ENCODE results near the gene TDP2. TPM values are rescaled to one million over a fixed set of nuclear protein-coding genes. Genes with fewer than 3 reads are reported as not detected.
"Not testable (repeated sequence)": the region's sequence is repeated elsewhere in the genome, so short reads cannot be mapped to it uniquely, and the experiment has no call there.

The TDP2 gene
- polyA plus RNA-seq, 3 donors, result 61.0 to 71.8 (median 63.6) TPM

DNA sequence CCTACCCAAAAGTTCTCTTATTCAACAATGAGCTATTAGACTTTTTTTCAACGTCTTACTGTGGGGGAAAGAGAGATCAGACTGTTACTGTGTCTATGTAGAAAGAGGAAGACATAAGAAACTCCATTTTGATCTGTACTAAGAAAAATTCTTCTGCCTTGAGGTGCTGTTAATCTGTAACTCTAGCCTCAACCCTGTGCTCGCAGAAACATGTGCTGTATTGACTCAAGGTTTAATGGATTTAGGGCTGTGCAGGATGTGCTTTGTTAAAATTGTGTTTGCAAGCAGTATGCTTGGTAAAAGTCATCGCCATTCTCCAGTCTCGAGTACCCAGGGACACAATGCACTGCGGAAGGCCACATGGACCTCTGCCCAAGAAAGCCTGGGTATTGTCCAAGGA is 4.9 kb downstream of the TDP2 start:
- not testable (repeated sequence) for DNase-seq (ENCODE audit: extremely low read depth in 1 of 11, low read depth in 9 of 11, low spot score in 4 of 11)

DNA sequence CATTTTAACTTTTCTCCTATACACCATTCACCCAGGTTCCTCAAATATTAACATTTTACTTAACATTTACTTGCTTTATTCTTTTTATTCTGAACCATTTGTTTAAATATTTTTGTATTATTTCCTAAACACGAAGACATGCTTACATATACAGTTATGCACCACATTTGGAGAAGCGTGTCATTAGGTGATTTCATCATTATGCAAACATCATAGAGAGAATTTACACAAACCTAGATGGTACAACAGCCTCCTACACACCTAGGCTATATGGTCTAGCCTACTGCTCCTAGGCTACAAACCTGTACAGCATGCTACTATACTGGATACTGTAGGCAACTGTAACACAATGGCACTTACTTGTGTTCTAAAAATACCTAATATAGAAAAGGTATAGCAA is 6.6 kb downstream of the TDP2 start:
- DNase-seq (ENCODE audit: extremely low read depth in 1 of 11, low read depth in 9 of 11, low spot score in 4 of 11), result no peak

DNA sequence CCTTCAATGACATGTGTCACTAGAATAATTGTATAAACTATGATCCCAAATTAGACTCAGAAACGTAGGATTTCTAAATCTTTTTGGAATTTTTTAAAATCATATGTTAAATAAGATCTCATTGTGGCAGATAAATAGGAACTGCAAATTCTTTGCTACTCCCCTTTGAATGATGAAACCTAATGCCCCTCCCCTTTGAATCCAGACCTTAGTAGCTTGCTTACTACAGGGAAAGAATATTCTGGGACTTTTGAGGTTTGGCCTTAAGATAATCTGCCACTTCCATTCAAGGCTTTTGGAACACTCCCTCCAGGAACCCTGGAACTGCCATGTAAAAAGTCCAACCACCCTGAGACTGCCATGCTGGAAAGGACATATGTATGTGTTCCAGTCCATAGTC is 7.1 kb downstream of the TDP2 start:
- no peak for DNase-seq (ENCODE audit: extremely low read depth in 1 of 11, low read depth in 9 of 11, low spot score in 4 of 11)

DNA sequence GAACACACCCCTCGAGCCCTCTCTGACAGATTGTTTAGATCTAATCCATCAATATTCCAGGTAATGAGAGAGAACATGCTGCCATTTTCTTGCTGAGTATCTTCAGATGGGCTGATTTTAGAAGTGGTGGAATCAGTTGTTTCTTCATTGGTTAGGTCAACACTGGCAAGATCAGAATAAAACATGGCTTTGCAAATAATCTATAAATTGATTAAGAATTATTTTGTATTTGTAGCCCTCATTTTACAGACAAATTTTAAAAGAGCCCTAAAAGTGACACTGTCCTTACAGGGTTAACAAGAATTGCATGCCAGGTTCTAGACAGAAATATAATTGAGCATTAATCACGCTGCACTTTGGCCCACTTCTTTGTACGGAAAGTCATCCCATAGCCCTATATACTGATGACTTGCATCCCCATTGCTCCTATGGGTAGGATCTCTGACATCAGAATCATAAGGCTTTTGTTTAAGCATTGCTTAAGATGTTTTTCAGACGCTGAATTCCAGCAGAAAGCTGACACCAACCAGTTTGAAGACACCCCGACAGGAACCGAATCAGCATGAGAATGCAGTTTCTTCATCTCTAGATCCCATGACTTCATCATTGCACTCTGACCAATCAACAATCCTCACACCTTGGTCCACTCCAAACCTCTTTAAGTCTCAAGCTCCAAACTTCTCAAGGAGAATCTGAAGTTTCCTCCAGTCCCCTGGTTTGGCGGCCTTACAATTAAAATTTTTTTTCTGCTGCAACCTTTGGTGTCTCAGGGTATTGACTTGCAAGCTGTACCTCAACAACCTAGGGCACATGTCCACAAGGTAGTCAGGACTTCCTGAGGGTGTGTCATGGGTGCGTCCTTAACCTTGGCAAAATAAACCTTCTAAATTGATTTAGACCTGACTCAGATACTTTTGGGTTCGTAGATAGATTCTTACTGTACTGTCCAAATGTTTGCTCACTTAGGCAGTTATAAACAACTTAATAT is 7.8 kb downstream of the TDP2 start:
- no peak for DNase-seq (ENCODE audit: extremely low read depth in 1 of 11, low read depth in 9 of 11, low spot score in 4 of 11)

DNA sequence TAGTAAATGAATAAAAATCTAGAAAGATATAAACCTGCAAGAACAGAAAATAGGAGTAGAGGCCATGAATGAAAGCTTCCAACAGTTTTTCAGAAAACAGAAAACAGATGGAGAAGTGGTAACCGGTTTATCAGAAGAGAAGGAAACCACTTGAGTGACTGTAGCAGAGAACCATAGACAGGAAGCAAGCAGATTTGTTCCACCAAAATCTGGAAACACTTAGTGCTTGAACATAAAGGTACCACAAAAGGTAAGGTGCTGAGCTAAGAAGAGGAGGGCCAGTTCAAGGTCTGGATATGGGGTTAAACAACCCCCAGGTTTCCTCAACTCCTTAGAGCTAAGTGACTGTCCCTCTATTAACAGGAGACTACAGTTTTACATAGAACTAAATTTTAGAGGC is 11.5 kb downstream of the TDP2 start:
- DNase-seq (ENCODE audit: extremely low read depth in 1 of 11, low read depth in 9 of 11, low spot score in 4 of 11), result no peak

DNA sequence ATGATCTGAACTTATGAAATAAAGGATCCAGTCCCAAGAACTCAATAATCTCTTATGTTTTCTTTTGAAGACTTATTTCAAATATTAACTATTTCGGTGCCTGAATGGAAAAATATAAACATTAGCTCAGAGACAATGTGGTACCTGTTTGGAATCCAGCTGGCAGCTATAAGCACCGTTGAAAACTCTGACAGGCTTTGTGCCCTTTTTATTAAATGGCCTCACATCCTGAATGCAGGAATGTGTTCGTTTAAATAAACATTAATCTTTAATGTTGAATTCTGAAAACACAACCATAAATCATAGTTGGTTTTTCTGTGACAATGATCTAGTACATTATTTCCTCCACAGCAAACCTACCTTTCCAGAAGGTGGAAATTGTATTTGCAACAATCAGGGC is 16.3 kb downstream of the TDP2 start:
- DNase-seq (ENCODE audit: extremely low read depth in 1 of 11, low read depth in 9 of 11, low spot score in 4 of 11), result no peak

DNA sequence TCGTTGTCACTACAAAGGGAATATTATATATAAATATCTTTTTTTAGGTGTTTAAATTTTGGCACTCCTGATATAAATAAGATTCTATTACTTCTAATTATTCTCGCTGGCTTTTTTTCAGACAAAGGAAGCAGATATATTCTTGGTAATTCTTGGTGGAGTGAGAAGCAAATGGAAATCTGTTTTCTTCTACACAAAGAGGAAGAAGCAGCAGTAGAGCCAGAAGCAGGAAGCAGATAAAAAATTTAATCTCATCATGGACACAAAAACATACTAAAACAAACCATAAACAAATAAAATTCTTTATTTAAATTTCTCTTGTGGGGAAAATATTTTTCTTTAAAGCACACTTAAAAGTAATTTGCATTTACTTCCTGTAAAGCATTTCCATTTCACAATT is 17.0 kb downstream of the TDP2 start:
- no peak for DNase-seq (ENCODE audit: extremely low read depth in 1 of 11, low read depth in 9 of 11, low spot score in 4 of 11)

DNA sequence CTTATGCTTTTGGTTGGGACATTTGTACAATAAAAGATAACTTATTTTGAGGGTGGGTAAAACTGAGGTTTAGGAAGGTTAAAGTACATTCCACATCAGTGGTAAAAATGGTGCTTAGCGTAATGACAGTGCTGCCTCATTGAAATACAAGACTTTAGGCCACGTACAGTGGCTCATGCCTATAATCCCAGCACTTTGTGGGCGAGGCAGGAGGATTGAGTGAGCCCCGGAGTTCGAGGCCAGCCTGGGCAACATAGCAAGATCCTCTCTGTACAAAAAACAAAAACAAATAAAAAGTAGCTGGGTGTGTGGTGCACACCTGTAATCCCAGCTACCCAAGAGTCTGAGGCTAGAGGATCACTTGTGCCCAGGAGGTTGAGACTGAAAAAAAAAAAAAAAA is 18.4 kb downstream of the TDP2 start:
- DNase-seq (ENCODE audit: extremely low read depth in 1 of 11, low read depth in 9 of 11, low spot score in 4 of 11), result no peak

DNA sequence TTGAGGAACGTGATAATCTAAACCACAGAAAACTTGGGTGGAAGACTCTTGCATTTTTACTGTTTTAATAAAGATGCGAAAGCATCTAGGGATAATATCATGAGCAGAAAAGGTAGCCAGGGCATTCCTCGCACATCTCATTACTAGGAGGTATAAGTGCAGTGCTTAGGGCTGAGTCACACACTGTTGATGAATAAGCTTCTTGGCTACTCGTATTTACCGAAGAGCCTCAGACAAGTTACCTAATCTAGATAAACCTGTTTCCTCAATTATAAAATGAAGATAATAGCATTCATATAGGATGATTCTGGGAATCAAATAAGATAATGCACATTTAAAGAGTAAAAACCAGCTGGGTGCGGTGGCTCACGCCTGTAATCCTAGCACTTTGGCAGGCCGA is 19.9 kb downstream of the TDP2 start:
- no peak for DNase-seq (ENCODE audit: extremely low read depth in 1 of 11, low read depth in 9 of 11, low spot score in 4 of 11)

DNA sequence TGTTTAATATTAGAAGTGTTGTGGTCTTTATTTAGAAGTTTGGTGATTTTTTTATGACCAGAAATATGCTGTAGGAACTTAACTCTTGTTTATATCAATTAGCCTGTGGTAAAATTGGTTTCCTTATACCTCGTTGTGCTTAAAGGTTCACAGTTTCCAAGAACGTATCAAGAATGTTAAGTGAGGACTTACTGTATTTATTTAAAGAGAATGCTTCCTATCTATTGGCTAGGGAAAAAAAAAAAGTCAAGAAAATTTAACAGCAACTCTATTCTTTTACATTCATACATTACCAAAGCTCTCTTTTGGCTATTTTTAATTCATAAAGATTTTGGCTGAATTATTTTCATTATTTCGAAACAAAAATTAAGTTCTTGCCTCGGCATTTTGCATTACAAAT is 22.3 kb downstream of the TDP2 start:
- DNase-seq (ENCODE audit: extremely low read depth in 1 of 11, low read depth in 9 of 11, low spot score in 4 of 11), result no peak

DNA sequence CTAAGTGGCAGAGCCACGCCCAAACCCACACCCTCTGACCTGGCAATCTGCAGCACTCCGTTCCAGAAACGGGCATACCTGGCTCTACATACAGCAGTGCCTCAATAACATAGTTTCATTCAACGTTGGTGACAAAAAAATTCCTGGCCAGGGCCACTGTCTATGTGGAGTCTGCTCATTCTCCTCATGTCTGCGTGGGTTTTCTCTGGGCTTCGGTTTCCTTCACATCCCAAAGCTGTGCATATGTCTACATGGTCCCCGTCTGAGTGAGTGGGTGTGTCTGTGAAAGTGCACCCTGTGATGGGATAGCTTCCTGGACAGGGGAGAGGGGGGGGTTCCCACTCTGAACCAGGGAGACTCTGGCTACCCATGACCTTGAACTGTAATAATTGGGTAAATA is 22.8 kb downstream of the TDP2 start:
- no peak for DNase-seq (ENCODE audit: extremely low read depth in 1 of 11, low read depth in 9 of 11, low spot score in 4 of 11)

DNA sequence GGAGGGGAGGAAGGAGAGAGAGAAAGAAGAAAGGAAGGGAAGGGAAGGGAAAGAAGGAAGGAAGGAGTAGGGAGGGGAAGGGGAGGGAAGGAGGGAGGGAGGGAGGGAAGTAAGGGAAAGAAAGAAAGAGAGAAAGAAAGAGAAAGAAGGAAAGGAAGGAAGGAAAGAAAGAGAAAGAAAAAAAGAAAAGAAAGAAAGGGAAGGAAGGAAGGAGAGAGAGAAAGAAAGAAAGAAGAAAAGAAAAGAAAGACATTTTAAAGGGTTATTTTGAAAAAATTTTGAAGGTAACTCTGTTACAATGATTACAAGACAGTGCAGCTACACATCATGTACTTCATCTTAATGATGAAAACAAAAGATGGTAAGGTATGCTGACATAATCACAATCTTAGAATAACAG is 24.6 kb downstream of the TDP2 start:
- DNase-seq (ENCODE audit: extremely low read depth in 1 of 11, low read depth in 9 of 11, low spot score in 4 of 11), result no peak

DNA sequence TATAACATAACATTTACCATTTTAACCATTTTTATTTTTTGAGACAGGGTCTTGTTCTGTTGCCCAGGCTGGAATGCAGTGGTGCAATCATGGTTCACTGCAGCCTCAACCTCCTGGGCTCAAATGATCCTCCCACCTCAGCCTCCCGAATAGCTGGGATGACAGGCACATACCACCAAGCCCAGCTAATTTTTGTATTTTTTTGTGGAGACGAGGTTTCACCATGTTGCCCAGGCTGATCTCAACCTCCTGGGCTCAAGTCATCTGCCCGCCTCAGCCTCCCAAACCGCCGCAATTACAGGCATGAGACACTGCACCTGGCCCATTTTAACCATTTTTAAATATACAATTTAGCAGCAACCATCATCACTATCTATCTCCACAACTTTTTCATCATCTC is 26.1 kb downstream of the TDP2 start:
- DNase-seq (ENCODE audit: extremely low read depth in 1 of 11, low read depth in 9 of 11, low spot score in 4 of 11), result not testable (repeated sequence)

DNA sequence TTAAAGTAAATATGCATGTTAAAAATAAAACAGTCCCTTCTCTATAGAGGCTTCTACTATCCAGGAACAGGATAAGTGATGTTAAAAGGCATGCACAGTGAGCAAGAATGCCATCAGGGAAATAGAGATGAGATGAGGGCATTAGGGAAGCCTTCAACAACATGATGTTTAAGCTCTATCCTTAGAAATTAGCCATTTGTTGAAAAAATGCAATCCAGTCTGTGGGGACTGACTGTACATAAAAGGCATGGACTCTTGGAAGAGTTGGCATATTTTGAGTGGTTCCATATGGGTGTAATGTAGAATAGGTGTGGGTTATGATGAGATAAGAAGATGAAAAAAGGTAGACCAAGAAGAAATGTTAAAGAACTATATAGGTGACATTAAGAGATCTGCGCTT is 26.5 kb downstream of the TDP2 start:
- no peak for DNase-seq (ENCODE audit: extremely low read depth in 1 of 11, low read depth in 9 of 11, low spot score in 4 of 11)

DNA sequence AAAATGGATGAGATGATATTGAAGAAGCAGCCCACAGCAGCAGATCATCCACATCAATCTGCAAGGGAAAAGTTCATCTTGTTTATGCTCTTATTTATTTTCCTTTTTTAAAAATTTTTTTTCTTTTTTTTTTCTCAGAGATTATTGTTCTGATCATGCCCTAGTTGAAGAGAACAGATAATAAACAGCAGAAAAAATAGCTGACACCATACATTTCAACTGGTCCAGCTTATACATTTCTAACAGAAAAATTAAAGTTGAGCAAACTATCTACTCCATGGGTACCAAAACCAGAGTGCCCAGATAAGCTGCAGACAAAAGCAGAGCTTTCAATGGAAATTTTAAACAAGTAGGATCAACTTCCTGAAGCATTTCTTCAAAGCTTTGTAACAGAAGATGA is 30.0 kb downstream of the TDP2 start:
- DNase-seq (ENCODE audit: extremely low read depth in 1 of 11, low read depth in 9 of 11, low spot score in 4 of 11), result no peak

DNA sequence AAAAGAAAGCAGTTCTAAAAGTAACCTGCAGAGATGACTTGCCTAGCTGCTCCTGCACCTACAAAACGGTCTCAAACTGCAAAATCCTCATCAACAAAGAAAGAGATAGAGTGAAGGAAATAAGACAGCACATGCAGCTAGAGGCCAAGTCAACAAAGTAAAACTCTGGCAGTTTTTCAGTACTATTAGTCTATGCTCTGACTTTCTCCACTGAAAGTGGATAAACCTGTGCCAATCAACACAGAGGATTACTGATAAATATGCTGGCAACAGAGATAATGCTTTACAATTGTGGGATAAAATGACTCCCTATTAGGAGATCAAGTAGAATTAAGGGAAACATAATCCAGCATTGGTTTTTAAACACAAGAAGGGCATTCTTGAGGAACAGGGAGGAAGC is 34.1 kb downstream of the TDP2 start:
- DNase-seq (ENCODE audit: extremely low read depth in 1 of 11, low read depth in 9 of 11, low spot score in 4 of 11), result no peak

DNA sequence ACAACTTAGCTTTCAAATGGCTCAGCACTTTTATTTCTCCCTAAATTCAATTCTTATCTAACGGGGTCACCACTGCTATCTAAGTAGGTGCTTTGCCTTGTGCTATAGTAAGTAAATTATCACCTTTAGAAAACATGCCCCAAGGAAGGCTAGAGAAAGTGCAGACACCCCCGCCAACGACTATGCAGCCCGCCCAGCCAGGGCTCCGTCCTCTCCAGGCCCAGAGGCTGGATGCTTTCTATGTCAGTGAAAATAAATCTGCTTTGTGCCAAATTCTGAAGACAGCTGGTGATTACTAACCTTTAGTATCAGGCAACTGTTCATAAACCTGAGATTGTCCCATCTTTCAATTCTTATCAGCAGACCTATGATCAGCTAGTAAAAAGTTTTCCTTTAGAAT is 35.0 kb downstream of the TDP2 start:
- DNase-seq (ENCODE audit: extremely low read depth in 1 of 11, low read depth in 9 of 11, low spot score in 4 of 11), result no peak

DNA sequence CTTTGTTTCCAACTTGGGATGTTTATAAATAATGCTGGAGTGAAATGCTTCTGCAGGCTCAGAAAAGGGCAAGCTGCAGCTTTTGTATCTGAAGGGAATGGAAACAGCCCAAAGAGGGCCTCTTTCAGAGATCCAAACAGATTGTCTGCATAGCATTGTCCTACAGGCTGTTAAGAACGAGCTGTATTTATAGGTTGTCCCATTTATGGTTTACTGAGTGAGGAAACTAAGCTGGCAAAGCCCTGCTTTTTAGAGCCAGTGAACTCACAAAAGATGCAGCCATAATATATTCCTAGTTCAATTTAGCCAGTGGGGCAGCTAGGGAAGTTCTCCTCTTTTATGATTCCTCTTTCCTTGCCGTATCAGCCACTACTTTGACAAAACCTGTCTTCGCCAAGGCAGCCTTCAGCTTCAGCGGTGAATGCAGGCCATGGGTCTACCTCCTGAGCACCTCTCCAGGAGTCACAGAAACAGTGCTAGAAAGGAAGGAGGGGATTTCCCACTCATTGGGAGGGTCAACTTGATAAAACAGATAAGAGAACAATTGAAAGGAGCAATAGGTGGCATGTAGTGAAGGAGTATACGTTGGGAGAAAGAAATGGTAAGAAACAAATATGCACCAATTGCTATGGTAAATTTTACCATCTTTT is 35.7 kb downstream of the TDP2 start:
- peak in 1 of 11 donors; percentile 8 for DNase-seq (ENCODE audit: extremely low read depth in 1 of 11, low read depth in 9 of 11, low spot score in 4 of 11)

DNA sequence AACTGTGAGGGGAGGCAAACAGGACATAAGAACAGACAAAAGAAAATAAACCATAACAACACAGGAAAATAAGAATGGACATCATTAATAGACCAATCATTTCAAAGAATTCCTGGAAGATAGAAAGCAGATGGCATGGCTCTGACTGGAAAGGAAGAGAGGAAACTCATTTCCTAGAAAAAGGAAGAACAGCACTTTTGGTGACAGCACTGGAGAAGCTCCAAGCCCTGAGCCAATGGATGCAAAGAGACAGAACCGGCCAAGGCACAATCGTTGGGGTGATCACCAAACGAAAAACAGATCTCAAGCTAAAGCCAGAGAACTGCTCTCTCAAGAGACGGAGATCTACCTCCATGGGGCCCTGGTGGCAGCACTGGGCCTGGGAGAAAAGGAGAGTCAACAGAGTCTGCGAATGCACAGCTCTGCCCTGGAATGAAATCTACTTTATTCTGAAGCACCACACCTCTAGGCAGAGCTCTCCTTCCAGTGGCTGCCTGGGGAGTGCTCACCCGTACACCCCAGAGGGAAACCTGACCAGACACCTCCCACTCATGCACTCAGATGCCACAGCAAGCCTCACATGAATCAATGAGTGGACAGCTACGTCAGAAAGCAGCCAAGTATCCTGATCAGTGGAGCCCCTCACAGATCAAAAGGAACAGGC is 44.9 kb downstream of the TDP2 start:
- DNase-seq (ENCODE audit: extremely low read depth in 1 of 11, low read depth in 9 of 11, low spot score in 4 of 11), result peak in 6 of 11 donors; percentile 17 to 46 (median 36)

DNA sequence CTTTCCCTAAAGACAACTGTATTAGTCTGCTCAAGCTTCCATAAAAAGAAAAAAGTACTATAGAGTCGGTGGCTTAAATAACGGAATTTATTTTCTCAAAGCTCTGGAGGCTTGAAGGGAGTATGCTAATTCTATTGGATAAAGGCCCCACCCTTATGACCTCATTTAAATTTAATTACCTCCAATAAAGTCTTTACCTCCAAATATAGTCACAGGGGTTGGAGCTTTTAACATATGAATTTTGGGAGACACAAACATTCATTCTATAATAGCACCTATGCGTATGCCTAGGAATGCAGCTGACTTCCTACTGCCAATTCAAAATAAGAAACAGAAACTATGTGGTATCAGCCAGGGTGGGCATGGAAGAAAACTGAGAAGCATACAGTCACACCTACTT is 46.1 kb downstream of the TDP2 start:
- no peak for DNase-seq (ENCODE audit: extremely low read depth in 1 of 11, low read depth in 9 of 11, low spot score in 4 of 11)

All from renal cortex interstitium (tissue), 11 donors.